CMK (cell line): ENCODE results near the gene MBIP.
A peak's percentile ranks its signal among the peaks of the same experiment; 100 is the strongest.
"Not testable (repeated sequence)": the region's sequence is repeated elsewhere in the genome, so short reads cannot be mapped to it uniquely, and the experiment has no call there.

Experiments used
- DNase-seq: peaks from one replicate; pipeline ENCODE4 v3.0.0-alpha.2; 2010; ENCODE audit warnings: low read depth

Gene MBIP, protein sequence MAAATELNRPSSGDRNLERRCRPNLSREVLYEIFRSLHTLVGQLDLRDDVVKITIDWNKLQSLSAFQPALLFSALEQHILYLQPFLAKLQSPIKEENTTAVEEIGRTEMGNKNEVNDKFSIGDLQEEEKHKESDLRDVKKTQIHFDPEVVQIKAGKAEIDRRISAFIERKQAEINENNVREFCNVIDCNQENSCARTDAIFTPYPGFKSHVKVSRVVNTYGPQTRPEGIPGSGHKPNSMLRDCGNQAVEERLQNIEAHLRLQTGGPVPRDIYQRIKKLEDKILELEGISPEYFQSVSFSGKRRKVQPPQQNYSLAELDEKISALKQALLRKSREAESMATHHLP

DNA sequence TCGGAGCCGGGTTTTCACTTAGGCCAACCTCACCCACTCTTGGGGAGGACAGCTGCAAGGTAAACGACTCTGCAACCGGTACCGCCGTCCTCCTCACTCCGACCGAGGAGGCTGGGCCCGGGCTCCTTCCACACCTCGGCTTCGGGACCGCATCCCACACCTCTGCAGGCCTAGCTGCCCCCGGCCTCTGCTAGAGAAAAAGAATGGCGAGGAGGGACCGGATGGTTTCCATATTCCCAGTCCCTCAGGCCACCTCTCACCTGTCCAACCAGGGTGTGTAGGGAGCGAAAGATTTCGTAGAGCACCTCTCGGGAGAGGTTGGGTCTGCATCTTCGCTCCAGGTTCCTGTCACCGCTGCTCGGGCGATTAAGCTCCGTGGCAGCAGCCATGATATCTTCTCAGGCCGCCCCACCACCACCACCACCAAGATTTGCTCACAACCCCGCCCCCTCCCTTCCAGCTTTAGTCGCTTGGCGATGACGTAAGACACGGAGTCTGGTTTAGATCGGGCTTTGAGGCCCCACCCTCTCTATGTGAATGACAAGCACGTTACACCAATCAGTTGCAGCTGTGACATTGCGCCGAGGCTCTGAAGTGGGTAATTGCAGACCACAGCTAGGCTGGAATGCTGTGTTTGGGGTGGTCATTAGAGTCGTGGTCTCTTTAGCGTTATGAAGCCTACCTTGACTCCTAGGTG, at the start of gene MBIP:
TSS of gene MBIP (minus strand) at position 438 of the 697 bp plus-strand sequence. CDS start at position 389, 49 bp downstream.
- peak; percentile 79 for DNase-seq

DNA sequence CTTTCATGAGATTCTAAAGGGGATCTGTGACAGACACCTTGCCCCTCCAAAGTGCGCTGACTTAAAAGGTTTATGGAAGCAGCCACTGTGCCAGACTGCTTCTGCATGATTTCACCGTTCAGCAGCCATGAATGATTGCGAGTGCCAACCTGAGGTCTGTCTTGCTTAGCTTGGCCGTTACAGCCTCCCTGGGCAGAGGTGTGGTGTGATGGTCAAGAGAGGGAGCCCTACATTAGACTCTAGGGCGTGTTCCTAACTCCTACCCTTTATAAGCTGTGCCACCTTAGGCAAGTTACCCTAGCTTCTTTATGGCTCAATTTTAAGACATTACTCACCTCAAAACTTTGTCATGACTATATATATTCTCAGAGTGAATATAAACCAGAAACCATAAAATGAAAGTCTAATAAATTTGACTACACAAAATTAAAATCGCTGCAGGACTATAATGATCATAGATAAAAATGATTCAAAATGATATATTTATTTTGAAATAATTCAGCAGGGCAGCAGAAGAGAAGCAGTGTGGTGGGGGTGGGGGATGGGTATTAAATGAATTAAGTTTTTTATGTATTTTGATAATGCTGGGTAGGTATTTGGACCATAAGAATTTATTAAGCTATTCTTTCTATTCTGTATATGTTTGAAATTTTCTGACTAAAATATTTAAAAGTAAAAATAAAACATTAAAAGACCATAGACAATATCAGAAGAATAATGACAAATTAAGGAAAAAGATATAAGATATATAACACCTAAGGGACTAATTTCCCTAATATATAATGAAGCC, 47.7 kb upstream of the MBIP start:
- DNase-seq: no peak

DNA sequence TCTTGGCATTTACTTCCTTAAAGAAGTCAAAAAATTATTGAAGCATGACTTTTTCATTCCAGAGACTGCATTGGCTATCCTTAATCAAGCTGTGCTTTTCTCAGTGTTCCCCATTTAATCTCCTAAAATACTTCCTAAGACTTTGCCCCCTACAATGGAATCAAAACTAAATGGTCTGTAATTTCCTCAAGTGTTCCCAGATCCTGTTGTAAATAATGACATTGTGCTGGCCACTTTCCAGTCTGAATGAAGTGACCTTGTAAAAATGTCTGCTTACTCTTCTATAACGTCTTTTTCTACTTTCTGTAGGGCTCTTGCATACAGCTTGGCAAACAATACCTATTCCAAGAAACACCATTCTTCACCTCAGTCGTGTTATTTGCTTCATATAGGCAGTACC, 45.3 kb upstream of the MBIP start:
- no peak for DNase-seq

DNA sequence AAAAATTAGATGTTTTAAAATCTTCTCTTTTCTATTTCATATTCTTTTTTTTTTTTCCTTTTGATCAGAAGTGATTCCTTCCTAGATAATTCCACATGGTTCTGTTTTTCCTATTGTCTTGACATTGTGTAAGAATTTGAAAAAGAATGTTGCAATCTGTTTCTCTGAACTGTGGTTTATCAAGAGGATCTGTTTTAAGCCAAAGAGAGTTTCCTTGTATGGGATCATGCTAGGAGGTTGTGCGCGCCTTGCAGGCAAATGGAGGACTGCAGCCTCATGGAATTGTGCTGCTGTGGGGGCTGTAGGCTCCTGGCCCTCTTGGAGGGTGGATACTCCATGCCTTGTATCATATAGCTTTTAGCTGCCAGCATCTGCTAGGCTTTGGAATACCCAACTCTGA, 43.3 kb upstream of the MBIP start:
- DNase-seq: no peak

DNA sequence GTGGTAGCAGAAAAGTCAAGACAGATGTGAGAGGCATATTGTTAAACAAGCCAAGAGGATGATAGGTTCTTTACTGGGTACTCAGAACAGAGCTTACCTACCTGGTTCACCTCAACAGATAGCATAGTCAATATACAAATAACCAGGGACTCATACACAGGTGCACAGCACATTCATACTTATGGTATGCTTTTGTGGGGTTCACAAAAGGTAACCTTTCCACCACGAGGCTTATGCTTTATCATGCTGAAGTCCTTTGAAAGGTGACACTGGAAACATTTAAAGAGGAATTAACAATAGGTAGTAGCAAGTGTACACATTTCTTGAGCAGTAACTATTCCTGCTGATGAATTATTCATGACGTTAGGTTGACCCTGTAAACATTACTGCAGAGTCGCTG, 42.2 kb upstream of the MBIP start:
- DNase-seq: no peak

DNA sequence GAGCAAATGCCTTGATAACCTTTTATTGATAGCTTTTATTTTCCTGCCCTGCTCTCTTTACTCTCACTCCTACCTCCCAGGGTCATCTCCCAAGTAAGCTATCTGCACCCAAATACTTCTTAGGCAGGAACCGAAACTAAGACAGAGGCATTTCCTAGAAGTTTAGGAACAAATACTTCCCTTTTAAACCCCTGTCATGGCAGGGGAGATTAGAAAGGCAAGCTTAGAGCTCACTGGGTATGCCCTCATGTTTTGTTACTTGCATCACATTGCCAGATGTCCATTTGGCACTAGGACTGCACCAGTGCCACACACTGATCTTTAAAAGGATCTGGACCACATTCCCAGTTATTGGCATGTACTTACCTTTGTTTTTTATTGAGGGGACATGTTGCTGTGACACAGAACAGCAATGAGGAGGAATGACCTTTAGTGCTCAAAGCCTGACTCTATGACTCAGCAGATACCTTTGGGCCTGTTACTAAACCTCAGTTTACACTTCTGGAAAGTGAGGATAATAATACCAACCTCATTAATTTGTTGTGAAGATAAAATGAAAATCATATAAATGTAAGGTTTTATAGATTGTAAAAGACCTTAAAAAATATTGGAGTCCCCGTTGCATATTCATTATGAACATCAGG, 40.9 kb upstream of the MBIP start:
- no peak for DNase-seq

DNA sequence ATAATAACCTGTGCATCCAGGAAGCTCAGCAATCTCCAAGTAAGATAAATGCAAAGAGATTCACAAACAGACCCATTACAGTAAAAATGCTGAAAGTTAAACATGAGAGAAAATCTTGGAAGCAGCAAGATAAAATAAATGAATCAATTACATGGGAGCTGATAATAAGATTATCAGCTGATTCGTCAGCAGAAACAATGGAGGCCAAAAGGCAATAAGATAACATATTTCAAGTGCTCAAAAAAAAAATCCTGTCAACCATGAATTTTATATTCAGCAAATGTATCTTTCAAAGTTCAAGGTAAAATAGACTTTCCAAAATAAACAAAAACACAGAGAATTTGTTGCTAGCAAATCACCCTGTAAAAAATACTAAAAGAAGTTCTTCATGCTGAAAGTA, 36.4 kb upstream of the MBIP start:
- no peak for DNase-seq

DNA sequence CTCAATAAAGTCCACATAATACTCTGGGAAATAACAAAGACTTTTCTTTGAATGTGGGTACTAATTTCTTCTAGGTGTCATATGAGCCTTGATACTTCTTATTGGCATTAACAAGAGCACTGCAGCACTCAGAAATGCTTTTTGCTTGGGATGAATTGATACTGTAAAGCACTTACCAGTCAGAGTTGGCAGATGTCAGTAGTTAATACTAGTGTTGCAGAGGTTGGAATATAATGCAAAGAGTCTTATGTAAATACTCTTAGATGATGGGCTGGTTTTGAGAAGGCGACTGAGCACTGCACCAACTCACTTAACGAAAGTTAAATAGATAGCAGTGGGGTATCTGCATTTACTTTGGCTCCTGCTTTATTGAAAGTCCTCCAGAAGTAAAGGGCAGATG, 25.6 kb upstream of the MBIP start:
- DNase-seq: no peak

DNA sequence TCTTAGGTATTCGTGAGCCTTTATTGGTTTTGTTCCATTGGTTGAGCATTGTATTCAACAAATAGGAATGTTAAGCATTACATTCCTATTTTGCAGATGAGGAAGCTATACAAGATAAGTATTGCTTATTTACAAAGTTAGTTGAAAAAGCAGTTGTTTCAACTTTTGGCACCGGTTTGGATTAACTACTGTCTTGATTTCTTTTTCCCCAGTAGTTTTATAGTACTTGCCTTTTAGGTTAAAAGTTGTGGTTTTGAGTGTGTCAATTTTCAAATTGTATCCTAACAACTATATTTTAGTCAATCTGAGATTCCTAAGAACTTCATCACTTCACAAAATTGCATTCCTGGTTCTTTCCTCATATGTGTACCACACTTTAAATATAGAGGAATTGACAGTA, 23.8 kb upstream of the MBIP start:
- no peak for DNase-seq

DNA sequence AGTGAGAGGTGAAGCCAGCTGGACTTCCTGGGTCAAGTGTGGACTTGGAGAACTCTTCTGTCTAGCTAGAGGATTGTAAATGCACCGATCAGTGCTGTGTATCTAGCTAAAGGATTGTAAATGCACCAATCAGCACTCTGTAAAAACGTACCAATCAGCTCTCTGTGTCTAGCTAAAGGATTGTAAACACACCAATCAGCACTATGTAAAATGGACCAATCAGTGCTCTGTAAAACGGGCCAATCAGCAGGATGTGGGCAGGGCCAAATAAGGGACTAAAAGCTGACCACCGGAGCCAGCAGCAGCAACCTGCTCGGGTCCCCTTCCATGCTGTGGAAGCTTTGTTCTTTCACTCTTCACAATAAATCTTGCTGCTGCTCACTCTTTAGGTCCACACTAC, 21.4 kb upstream of the MBIP start:
- not testable (repeated sequence) for DNase-seq

DNA sequence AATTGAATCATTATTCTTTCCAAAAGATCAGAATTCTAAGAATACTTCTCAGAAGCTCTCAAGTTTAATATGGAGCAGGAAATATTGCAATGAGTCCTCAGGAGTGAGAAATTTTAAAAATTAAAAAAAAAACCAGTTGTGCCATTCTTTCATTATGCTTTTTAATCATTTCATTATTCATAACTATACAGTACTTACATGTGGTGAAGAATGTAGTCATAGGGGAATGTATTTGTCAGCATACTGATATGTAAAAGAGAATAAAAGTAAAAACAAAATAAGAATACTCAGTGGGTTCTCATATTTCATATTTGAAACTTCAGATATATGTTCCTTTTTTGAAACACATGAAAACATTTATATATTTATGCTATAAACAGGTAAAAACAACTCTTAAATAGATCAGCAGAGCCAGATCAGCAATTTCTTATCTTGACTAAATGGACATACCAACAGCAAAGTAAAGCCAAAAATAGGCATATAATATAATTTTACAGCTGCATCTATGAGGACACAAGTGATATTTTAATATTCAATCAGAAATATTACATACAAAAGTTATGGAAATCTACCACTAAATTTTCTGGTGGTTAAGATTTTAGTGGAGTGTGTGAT, 19.9 kb upstream of the MBIP start:
- DNase-seq: no peak

DNA sequence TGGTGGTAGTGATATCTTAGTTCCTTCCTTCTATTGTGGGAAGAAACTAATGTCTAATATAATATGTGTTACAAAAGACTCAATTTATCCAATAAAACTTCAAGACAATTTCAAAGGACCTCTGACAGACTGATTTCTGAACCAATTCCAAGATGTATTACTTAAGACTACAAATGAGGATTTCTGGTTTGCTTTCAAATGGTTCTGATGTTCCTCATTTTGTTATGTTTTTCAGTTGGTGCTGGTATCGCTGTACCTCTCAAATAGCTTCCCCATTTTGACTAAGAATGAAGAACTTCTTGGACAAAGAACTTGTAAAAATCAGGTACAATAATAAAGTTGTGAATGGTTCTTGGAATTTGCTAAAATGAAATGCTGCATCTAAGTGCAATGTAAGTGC, 19.4 kb upstream of the MBIP start:
- no peak for DNase-seq

DNA sequence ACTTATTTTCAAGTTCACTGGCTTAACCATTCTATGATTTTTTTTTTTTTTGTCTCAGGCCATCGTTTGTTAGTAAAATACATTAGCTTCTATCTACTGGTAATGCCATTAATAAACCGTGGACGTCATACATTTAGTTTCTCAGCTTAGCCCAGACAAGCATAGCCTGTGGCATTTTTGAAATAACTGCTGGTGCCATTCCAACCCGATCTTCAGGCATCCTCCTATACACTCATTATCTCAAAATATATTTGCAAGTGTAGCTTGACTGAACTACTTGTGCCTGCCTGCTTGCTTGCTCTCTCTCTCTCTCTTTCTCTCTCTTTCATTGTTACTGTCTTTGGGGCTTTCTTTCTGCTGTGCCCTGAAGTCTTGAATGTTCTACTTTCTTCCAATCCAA, 12.7 kb upstream of the MBIP start:
- no peak for DNase-seq

DNA sequence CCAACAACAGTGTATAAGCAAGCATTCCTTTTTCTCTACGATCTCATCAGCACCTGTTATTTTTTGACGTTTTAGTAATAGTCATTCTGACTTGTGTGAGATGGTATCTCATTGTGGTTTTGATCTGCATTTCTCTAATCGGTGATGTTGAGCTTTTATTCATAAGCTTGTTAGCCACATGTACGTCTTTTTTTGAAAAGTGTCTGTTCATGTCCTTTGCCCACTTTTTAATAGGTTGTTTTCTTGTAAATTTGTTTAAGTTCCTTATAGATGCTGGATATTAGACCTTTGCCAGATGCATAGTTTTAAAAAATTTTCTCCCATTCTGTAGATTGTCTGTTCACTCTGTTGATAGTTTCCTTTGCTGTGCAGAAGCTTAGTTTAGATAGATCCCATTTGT, 7.1 kb upstream of the MBIP start:
- not testable (repeated sequence) for DNase-seq

DNA sequence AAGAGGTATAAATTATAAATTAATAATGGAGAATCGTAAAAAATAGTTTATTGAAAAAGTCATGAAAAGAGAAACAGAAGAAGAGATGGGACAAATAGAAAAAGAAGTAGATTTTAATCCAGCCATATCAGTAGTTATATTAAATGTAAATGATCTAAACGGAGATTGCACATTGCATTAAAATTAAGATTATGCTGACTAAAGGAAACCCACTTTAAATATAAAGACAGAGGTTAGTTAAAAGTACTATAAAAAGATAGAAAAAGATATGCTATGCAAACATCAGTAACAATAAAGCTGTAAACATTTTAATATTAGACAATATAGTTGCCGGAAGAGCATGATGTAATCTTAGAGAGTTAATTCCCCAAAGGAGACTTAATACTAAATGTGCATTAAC, 5.4 kb upstream of the MBIP start:
- no peak for DNase-seq

DNA sequence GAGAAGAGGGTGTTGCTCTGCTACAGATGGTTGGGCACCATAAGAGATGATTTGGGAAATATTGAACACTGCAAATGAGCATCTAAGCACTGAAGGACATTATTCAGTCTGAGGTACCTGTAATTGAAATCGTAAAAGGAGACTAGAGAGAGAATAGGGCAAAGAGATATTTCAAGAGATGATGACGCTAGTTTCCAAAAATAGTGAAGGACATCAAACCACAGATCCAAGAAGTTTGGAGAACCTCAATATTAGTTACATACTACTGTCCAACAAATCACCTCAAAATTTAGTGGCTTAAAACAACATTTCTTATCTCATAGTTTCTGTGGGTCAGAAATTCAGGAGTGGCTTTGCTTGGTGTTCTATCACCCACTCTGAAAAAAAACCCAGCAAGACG, 4.5 kb upstream of the MBIP start:
- DNase-seq: no peak

DNA sequence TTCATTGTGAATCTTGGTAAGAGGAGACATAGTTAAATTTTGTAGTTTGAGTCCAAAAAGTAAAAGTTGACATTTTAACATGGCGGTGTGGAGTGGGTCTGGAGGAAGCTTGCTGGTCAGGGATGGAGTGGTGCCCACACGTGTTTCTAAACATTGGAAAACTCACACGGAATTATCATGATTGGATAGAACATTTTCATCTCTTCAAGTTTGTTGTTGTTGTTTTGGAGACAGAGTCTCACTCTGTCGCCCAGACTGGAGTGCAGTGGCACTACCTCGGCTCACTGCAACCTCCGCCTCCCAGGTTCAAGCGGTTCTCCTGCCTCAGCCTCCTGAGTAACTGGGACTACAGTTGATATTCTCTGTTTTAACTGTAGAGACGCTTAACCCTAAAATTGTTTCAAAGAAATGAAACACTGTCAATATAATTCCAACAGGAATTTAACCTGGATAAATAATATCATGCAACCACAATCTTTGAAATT, 502 bp upstream of the MBIP start:
- no peak for DNase-seq

DNA sequence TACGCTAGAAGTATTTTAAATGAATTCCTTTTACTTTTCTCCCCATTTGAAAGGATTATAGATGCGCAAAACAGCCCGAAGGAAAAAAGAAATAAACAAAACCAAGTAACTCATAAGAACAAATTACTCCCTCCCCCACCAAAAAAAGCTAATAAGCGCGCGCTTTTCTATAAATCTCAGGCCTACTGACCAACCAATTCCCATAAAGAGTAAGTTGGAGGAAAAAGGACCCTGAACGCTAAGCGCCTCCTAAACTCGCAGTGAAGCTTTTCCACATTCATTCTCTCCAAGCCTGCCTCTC, 588 bp downstream of the MBIP start:
- no peak for DNase-seq

DNA sequence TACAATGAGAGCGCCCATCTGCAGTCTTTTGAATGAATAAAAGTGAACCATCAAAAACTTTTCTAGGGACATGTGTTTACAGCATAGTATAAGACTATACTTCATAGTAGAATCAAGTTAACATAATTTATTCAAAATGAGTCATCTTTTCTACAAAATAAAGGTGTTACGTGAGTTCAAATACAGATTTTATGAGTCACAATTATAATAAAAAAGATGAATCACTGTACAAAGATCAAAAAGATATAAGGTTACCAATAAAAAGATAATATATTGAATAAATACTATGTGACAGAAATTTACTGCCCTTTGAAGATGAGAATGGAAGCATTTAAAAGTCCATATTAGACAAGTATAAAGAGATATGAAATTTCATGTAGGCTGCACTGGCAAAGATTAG, 2.8 kb downstream of the MBIP start:
- no peak for DNase-seq

DNA sequence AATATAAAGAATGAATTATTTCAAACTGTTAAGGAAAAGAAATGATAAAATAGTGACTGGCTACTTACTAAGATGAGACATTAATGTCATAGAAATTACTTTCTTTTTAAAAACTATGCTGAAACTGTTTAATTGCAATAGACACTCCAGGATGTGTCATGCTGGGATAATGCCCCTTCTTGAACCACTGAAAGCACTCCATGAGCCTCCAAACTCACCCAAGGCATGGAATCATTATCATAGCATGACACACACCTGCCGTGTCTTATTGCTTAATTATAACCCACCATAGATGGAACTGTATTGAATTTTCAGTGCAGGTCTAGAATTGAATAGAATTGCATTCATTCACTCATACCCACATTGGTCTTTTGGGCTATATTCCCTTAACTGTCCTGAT, 4.3 kb downstream of the MBIP start:
- DNase-seq: no peak

DNA sequence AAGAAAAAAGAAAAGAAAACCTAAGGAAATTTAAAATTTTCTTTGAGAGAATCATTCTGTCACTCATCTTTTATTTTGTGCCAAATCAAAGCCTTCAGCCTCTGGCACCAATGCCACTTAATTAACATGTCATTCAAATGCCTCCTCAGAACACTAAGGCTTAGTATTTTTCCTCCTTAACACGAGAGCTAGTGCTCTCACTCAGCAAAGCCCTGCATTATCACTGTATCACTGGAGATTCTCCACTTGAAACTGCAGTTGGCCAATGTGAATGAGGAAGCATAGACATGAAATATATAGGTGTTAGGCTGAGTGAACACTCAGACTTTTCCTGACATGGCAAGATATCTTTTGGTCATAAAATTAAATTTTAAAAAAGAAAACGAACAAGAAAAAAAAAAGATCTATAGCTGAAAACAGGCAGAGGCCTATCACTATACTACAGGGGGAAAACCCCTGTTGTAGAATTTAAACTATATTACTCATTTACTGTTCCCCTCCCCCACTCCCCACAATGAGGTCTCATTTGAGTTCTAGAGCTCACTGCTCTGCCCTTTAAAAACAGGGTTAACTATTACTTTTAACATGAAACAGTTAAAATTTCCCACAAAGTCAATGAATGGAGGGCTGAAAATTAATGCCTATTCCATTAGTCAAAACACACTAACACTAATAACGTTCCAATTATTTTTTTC, 5.1 kb downstream of the MBIP start:
- DNase-seq: no peak

DNA sequence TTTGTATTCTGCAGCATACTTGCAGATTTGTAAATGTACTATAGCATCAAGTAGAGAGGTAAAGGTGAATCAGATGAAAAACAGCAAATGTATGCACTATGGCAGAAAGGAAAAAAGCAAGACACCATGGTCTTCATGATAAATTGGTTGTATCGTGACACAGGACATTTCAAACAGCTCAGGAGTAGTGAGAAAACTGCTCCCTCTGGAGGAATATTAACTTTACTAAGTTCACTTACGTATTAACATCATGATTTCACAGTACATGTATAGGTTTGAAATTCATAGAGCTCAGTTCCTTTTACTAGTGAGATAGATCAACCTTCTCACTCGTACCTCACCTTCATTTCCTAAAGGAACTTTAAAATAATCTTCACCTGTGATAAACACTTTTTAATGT, 6.5 kb downstream of the MBIP start:
- no peak for DNase-seq
